HG03196 (cell line): ENCODE results near the gene SLC9A9.

ENCODE experiments used
- ATAC-seq: cut with Tn5 transposase; IDR thresholded peaks from one replicate; pipeline ENCODE4 v1.9.1; 2021; ENCODE audit not compliant: unreplicated experiment

SLC9A9 gene

DNA sequence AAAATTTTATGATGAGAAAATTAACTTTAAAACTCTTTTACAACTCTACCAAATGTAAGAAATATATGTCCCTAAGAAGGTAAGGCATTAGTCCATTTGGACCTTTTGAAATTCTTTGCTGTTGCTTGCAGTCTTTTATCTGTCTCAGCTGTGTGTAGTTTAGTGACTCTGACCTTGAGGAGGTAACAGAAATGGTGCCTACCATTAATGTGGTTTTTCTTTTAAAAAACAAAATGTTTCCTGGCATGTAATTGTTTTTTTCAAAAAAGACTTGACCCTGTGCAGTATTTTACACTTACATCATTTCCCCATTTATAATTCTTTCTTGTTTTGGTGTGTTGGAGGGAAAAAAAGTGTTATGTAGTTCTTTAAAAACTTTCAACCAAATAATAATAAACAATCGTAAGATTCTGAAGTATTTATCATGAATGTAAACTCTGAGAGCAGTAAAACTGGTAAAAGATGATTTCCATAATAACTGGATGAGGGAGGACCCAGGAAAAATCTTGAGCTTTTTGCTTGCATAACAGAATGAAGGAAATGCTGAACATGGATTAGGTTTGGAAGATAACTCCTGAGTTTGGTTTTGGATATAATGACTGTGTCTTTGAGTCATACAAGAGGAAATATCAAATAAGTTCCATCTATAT is 503.6 kb downstream of the SLC9A9 start:
- ATAC-seq = no peak

DNA sequence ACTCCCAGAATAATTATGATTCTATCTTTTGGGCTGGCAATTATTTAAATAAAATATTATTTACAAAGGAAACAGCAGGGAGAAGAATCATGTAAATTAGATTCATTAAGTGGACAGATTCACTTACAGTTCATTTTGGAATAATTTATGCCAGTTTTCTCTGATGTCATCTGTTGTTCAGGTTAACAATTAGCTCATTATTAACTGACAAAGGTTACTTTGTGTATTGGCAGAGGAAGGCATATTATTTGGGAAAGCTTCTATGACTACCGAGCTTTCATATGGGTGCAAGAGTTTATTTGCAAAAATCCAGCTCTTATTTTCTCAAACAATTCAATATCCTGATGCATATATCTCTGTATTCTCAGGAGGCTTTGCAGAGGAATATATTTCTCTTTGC is 504.3 kb downstream of the SLC9A9 start:
- ATAC-seq = no peak

DNA sequence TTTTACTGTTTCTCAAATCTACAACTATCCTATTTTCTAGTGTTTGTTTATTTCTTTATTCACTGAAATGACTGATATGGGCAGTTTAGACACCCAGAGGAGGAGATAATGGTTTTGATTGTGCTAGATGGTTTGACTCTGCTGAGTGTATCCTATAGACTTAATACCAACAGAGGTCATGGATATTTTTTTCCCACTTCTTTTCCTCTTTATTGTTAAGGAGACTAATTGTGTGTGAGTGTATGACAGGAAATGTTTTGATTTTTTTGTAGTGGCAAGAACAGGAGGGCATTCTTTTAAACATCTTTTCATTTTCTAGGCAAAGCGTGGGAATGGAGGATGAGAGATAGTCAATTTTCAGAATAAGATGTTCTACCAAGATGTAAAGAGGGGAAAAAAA is 505.2 kb downstream of the SLC9A9 start:
- ATAC-seq = no peak

DNA sequence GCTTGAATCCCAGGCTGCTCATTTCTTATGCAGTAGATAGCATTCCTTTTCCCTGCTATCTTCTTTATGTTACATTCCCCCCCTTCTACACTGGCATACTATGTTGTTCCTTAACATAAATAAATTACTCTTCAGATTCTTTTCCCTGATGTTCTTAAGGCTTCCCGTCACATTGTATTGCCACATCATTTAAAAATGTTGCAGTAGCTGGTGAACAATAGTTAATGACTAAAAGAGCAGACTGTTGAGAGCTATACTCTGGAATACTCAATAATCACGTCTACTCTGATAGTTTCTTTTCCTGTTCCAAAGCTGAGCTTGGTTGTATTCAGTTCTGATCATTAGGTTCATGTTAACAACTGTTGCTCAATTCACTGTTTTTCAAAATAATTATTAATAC is 508.8 kb downstream of the SLC9A9 start:
- ATAC-seq = no peak

DNA sequence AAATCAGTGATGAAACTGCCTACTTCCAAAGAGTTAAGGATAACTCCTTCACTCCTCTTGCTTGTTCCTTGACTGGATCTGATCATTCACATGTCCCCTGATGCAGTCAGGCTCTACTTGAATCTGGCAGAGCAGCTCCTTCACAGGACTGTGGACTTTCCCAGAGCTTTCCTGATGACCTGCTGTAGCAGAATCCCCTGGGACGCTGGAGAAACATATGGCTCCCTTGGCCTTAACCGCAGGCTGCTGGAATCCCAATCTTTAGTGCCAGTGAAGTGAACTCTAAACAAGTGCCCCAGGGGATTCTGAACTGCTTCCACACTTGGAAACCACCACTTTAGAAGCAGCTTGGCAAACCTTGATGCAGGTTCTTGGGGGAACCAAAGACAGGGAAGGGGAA is 510.9 kb downstream of the SLC9A9 start:
- no peak for ATAC-seq

DNA sequence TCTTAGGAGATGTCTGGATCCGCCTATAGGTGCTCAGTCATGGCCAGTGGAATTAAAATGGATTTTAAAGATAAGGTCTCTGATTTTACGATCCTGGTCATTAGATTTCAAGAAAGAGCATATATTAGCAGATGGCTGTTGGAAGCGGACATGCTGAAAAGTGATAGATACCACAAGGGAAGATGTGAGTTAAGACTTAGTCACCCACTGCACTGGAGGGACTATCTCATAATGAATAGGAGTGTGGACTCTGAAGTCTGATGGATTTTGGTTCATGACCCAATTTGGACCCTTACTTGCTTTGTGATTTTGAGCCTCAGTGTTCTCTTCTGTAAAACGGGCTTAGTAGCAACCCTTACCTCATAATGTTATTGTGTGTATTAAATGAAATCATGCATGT is 514.0 kb downstream of the SLC9A9 start:
- no peak for ATAC-seq

DNA sequence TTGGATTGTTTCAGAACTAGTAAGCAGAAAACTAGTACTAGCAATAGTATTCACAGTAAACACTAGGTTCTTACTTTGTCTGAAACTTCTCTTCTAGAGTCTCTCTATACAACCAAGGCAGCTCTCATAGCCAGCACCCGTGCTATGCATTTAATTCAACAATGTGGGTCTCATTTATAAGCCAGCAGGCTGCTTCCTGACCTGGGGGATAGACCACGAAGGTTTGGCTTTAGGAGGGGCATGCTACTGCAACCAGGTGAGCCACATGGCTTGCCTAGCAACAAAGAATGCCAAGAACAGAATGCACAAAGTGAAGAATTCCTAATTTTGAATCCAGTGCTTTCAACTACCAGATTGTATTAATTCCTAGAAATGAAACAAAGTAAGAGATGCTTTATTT is 514.9 kb downstream of the SLC9A9 start:
- no peak for ATAC-seq

DNA sequence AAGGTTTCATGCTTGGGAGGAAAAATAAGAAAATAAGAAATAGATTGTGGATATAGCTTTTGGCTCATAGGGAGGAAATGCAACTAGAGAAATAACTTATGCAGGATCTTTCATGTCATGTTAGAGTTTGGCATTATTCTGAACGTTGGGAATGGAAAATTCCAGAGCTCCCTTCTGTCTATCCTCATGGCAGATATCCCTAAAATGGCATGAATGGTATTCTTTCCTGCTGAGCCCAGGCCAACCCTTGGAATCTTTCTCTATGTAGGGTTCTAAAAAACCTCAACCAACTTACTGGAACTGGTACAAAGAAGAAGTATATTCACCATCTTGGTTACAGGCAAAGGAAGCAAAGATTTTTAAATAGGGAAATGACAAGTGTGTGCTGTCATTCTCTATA is 516.2 kb downstream of the SLC9A9 start:
- ATAC-seq = no peak

DNA sequence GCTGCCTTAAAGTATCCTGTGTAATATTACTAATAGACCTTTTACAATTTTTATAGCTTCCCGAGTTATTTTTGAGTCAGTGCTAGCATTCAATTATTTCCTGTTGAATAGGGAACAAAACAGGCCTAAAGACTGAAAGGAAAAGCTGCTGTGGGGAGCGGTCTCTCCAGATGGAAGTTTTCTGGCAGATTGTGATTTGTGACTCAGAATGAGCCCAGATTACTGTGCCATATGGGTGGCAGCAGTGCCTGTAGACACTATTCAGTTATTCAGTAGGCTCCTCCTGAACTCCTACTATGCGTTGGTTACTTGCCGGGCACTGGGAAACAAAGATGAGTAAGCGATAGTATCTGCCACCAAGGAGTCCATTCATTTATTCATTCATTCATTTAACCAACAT is 516.9 kb downstream of the SLC9A9 start:
- no peak for ATAC-seq

DNA sequence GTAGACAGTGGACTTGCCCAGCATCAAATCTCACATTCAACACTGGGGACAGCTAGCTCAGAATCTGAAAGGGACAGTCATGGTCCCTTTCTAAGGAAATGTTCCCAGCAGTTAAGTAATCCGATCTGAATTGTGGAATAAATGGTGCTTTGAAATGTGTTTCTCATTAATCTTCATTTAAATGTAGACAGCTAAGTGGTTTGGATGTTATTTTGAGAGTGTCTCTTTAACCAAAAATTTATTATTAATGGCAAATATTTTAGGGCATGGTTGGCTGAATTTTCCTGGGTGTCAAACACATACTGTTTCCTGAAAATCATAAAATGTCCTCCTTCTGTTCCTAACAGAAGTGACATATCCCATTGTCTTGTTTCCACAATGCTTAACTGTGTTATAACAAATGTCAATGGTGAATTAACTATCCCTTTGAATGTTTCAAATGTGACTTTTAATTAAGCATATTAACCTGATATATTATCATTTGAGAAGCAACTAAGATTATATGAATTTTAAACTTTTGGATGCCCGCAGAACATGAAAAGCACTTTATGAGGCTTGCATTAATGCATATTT is 517.9 kb downstream of the SLC9A9 start:
- no peak for ATAC-seq

DNA sequence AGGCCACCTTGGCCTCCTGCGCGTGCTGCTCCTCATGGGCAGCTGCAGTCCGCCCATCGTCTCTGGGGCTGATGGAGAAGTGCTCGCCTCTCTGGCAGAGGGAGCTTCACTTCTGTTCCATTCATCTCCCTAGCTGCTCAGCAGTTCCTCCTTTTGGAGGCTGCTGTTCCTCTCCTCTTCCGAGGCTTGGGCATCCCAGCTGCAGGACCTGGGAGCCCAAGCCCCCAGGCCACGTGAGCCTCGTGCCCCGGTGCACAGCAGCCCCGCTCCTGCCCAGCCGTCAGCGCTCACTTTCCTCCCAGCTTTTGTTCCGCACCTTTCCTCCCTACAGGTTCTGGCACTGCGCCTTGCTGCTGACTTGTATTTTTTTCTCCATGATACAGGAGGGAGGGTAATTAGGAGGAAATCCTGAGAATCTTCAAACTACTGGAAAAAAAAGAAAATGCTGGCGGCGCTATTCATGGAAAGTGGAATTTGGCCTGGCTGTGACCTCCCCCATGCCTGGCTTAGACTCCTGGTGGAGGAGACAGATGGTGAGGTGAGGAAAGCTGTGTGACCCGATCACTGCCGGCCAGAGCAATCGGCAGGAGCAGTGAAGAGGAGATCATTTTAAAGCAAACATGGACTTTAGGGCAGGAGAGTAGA is 518.6 kb downstream of the SLC9A9 start:
- ATAC-seq = no peak

DNA sequence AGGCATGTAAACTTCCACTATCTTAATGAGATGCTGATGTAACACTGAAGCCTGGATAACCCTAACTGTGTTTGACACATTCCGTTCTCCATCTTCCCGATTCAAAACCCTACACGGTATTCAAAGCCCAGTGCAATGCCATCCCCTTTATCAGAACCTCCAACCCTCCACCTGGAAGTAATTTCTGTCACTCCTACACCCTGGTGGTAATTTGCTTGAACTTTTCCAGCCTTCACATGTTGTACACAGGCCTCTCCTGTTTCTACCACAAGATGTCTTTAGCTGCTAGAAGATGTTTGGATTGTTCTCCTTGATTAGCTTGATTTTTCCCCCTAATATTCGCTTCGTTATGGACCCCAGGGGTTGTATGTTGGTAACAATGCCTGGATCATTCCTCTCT is 519.8 kb downstream of the SLC9A9 start:
- no peak for ATAC-seq

DNA sequence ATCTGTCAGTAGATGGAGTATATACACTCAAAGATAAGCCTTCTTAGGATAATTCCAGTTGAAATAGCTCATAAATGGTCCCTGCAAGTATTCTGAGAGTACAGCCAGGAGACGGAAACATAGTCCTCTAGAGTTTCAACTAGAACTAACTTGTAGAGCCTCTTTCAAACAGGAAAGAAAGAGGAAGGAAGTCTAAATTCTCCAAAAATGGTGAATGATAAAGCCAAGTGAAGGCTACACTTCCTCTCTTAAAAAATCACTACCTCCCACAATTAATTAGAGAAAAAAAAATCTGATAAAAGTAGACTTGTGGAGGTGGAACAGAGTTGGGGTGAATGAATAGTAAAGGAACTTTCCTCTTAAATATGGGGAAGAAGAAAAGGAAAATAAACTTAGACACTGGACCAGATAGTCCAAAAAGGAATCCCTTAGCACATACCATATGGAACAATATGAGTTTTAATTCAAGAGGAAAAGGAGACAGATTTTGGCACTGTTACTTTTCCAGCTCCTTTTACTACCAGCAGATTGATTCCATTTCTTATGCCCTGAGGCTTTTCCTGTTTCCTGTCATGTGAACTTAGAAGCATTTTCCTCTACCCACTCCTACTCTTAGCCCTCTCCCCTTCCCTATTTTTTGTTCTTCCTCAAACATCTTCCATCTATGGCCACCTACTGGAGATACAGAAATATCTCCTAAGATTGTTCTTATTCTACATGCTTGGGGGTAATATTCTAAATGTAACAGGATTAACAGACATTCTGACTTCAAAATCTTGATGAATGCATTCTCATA is 521.1 kb downstream of the SLC9A9 start:
- ATAC-seq = no peak

DNA sequence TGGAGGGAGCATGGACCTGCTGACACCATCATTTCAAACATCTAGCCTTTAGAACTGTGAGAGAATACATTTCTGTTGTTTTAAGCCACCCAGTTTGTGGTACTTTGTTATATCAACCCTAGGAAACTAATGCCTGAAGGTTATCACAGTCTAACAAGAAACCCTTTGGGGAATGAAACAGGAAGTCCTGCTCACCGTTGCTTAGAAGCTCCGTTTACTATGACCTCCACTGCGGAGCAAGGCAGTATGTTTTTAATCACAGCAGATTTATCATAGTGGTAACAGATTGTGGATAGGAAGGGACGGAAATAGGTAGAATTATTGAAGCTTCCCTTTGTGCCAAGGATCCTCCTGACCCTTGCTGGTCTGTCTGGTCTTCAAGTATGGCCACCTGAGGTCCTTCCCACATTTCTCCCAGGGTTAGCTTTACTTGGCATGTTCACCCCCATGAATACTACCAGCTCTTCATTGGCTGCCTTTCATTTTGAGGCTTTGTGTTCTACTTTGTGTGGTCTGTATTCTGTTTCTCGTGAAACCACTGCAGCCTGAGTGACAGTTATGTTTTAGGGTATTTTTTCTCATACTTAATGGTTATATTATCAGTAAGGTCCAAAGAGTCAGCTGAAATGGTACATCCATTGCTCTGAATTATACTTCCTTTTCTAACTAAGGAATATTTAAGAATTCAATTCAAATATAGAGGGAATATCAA is 527.1 kb downstream of the SLC9A9 start:
- no peak for ATAC-seq

DNA sequence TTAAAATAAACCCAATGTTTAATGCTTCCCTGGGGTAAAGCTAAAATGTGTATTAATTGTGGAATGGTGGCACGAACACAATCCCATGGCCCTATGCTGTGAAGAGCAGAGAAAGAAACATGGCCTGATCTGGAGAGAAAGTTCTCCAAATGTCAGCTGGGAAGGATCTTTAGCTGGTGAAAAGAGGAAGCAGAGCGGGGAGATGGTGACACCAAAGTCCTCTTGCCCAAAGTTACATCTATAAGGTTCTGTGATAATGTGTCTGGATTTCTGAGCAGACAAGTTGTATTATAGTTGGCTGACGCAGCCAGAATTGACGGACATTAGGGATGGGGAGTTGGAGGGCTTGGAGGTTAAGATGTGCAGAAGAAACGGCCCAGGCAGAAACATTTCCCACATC is 532.5 kb downstream of the SLC9A9 start:
- no peak for ATAC-seq

DNA sequence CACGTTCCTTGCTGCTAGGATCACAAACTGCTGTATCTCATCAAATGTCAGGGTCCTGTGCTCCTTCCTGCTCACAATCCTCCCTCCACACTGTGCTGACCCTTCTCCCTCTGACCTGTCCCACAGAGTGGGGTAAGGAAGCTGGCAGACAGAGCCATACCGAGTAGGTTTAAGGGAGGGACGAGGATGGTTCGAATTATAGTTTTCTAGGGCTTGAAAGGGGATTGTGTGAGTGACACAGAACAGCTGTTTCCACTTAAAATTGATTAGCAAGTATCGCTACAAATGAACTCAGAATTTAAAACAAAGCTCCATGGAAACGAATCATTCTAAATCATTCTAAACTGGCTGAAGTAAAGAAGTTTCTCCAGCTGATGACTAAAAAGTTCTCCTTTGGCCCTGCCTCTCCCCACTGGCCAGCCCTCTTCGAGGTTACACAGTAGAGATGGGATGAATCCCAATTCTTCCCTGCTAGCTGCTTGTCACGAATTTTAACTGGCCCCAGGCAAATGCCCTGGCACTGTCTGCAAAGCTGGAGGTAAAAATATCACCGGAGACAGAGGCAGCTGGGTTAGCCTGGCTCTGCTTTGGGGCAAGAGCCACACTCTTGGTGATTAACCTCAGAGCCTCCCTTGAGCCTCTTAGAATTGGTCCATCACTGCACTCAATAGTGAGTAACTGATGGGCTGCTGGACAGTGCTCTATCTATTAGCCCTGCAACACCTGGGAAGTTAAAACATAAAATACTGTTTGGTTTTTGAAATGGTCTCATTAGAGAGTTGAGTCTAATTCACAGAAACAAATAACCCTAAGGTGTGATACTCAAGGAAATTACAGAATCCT is 533.8 kb downstream of the SLC9A9 start:
- ATAC-seq = no peak

DNA sequence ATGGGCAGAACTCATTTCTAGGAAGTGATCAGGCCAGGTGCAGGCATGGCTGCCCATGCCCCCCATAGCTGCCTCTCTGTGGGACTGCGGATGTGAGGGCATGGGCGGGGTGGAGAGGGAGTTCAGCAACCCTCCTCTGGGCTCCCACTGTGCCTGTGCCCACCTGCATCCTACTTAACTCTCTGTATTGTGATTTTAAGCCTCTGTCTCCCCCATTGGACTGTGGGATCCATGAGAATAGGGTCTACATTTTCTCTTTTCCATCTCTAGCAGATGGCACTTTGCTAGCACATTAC is 534.4 kb downstream of the SLC9A9 start:
- ATAC-seq = no peak

DNA sequence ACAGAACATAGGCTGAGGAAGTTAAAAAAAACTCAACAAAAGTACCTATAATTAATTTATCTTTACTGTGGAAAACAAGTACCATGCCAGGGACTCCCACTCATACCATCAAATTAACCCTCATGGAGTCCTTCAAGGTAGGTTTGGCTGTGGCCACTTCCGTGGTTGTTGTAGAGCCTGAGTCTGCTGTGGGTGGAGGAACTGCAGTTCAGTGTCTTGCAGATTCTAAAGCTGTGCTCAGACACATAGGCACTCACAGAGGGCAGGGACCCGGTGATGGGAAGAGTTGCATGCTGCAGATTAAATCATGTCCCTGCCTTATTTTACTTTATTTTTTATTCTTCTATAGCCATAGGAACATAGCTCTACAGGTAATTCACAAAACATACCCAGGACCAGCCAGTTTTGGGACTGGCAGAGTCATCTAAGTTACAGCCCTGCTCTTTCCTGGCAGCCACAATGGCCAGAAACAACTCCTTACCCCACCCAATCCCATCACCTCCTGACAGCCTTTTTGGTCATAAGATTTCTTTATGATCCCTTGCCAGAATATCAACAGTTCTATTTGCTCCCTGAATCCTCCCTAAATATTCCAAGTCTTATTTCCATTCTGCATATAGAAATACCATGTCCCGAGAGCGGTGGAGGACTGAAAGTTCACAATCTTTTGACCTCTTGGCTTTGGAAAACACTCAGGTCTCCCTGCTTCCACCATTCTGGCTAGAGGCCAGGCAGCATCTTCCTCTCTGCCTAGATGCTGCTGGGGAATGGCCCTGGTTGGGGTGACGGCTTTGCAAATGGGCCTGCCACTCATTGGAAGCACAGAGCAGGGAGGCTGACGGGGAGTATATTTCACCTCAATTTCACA is 535.0 kb downstream of the SLC9A9 start:
- ATAC-seq = no peak

DNA sequence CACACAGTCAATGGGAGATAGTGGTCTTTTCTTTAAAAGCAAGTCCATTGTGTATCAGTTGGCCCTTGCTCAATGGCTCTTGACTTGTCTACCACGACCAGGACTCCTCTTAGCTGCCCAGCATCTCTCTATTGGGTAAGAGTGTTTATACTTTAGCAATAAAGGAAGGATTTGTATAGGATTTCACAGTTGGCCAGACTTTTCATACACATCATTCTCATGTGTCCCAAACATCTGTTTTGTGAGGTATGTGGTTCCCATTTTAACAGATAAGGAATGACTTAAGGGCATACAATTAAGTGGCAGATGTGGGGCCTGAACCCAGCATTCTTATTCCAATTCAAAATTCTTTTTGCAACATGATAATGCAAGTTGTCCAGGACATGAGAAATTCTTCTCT is 537.2 kb downstream of the SLC9A9 start:
- ATAC-seq = no peak

DNA sequence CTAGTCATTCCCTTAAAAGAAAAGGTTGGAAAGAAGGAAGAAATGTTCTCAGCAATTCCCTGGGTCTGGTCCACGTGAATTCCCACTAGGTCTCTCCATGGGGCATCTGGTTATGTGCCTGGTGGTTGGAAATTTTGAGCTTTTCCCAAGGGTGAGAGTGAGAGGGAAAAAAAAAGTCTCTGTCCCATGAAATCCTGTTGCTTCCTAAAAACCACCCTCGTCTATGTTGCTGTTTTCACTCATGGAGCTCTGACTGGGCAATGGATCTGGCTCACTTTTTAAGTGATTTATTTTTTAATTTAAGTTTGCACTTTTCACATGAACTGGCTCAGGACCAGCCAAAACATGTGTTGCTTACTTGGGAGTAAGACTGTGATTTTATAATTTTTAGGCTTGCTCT is 538.6 kb downstream of the SLC9A9 start:
- no peak for ATAC-seq
